LNCAP (cell line): ENCODE data around the gene MOXD1.

Source experiments
- CTCF ChIP-seq: fragments of 450-650 bp; IDR thresholded peaks from 2 replicates; pipeline ENCODE4 v1.5.1; 2017; ENCODE audit warnings: mild to moderate bottlenecking

Gene MOXD1

GRCh38 chr6:132270726-132271402, 130.4 kb downstream of the MOXD1 start:
- no peak for TF ChIP-seq CTCF

DNA sequence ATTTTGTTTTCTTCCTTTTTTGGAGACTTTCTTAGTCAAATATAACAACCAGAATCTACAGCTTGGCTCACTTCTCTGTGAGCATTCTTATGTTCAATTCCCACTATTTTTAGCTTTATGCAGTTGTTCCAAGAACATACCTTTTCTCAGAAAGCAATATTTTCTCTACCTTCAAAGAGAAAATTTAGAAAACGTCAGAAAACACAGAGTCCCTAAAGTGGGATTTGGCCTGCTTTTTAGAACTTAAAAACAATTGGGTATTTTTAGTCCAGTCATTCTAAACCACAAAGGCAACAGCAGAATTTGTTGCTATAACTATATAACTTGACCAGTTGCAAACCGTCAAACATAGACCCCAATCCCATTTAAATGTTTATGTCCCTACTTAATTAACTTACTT, 133.1 kb downstream of the MOXD1 start:
- no peak for TF ChIP-seq CTCF

DNA sequence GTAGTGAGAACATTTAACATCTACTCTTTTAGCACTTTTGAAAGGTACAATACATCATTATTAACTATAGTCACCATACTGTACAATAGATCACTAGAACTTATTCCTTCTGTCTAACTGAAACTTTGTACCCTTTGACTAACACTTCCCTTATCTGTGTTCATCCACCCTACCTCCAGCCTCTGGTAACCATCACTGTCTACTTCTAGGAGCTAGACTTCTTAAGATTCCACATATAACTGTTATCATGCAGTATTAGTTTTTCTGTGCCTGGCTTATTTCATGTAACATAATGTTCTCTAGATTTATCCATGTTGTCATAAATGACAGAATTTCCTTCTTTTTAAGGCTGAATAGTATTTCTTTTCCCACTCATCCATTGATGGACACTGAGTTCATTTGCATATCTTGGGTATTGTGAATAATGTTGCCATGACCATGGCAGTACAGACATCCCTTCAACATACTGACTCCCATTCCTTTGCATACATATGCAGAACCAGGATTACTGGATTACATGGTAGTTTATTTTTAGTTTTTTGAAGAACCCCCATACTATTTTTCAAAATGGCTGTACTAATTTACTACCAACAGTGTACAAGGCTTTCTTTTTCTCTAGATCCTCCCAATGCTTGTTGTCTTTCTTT, 135.7 kb downstream of the MOXD1 start:
- no peak for TF ChIP-seq CTCF

DNA sequence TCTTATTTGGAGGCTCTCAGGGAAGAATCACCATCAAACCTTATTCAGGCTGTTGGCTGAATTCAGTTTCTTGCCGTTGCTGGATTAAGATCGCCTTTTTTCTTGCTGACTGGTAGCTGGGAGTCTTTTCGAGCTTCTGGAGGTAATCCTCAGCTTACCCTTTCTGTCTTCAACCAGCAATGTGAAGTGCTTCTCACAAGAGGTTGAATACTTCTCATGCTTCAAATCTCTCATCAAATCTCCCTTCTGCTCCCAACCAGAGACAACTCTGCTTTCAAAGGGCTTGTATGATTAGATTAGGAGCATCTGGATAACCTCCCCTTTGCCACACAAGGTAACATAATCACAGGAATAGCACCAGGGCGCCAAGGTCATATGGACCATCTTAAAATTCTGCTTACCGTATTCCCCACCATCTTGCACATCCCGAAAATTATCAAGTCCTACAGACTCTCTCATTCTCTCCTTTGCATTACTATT, 137.2 kb downstream of the MOXD1 start:
- no peak for TF ChIP-seq CTCF

GRCh38 chr6:132261354-132261753, 139.9 kb downstream of the MOXD1 start:
- no peak for TF ChIP-seq CTCF

DNA sequence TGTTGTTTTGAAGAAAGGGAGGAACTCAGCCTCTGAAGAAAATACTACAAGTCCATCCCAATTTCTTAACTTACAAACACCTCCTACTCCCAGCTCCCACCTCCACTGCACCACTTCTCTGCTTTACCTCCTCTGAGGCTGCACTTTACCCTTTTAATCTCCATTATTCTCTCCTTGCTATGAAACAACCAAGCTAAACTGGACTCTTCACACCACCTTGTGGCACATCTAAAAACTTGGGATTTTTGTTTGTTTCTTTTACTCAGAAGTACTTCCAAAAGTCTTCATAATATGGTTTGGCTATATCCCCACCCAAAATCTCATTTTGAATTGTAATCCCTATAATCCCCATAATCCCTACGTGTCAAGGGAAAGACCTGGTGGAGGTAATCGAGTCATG, 142.2 kb downstream of the MOXD1 start:
- TF ChIP-seq CTCF = peak; percentile 46

DNA sequence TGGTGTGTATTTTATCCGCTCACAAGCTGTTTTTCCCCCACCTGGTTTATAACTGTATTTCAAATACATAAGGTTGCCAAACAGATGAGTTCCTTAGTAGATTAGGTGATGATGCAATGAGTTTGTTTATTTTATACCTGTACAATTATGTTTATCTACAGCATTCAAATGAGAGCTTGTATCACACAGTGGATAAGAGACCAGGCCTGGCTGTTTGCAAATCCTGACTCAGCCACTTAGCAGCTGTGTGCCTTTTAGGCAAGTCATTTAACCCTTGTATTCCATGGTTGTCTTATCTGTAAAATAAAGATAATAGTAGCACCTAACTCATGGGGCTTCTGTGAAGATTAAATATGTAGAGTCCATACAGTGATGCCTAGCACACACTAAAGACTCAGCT, 143.7 kb downstream of the MOXD1 start:
- TF ChIP-seq CTCF = no peak
